Heart left ventricle (tissue), 16 donors: ENCODE data around the gene B3GAT1. TPM values are rescaled to one million over a fixed set of nuclear protein-coding genes. Genes with fewer than 3 reads are reported as not detected.
A peak's percentile ranks its signal among the peaks of the same experiment; 100 is the strongest.

ENCODE experiments used
- ATAC-seq, 4 donors: fragments of 200-7000 bp; cut with Tn5 transposase; one replicate each; pipeline ENCODE4 v1.9.1; 2020 to 2022; ENCODE audit warnings: moderate library complexity in 4 of 4, mild to moderate bottlenecking in 3 of 4, moderate number of reproducible peaks in 1 of 4
- DNase-seq, 5 donors: peaks; one replicate each; pipeline ENCODE4 v3.0.0-alpha.2; 2020
- H3K27ac ChIP-seq, 12 donors: fragments of 200-600 bp; sonication (generic) in 4 of 12; one replicate each; pipeline versions ENCODE4 v1.5.0 to v1.8.0; 2016 to 2022; ENCODE audit warnings: mild to moderate bottlenecking in 2 of 12
- H3K27me3 ChIP-seq, 9 donors: fragments of 200-600 bp; sonication (generic) in 2 of 9; one replicate each; pipeline versions ENCODE4 v1.5.1 to v1.8.0; 2016 to 2022; ENCODE audit warnings: mild to moderate bottlenecking in 3 of 9
- H3K36me3 ChIP-seq, 9 donors: fragments of 200-600 bp; sonication (generic) in 2 of 9; one replicate each; pipeline versions ENCODE4 v1.5.0 to v1.8.0; 2018 to 2022; ENCODE audit warnings: mild to moderate bottlenecking in 2 of 9
- H3K4me1 ChIP-seq, 12 donors: fragments of 200-600 bp; sonication (generic) in 4 of 12; one replicate each; pipeline versions ENCODE4 v1.5.0 to v1.8.0; 2016 to 2022; ENCODE audit warnings: mild to moderate bottlenecking in 3 of 12
- H3K4me3 ChIP-seq, 12 donors: fragments of 200-600 bp; sonication (generic) in 4 of 12; one replicate each; pipeline versions ENCODE4 v1.5.0 to v1.8.0; 2017 to 2022; ENCODE audit warnings: mild to moderate bottlenecking in 9 of 12, moderate library complexity in 4 of 12
- H3K9me3 ChIP-seq, 12 donors: fragments of 200-600 bp; sonication (generic) in 4 of 12; one replicate each; pipeline versions ENCODE4 v1.5.0 to v1.8.0; 2016 to 2022; ENCODE audit warnings: mild to moderate bottlenecking in 1 of 12
- CTCF ChIP-seq, 12 donors: fragments of 200-600 bp; sonication (generic) in 4 of 12; IDR thresholded peaks; one replicate each; pipeline versions ENCODE4 v1.5.0 to v1.8.0; 2018 to 2022; ENCODE audit warnings: antibody characterized with exemption in 12 of 12, mild to moderate bottlenecking in 5 of 12
- POLR2A ChIP-seq, 2 donors: fragments of 450-650 bp; IDR thresholded peaks; one replicate each; pipeline ENCODE4 v1.6.1; 2017; ENCODE audit warnings: antibody characterized with exemption in 2 of 2, mild to moderate bottlenecking in 2 of 2, moderate library complexity in 2 of 2
- WGBS, 4 donors: extraction: QIAGEN DNeasy Blood & Tissue Kit in 2 of 4; methylation state at CpG; one replicate each; pipeline versions ENCODE4 v1.1.5 to v1.1.7; 2013 to 2018; 5-methylcytosine and 5-hydroxymethylcytosine counted together
- intact Hi-C, 10 donors: fragments of 100-400 bp; cut with DNase I; formaldehyde crosslinking; loops; one replicate each; pipeline versions ENCODE4 v1.11.1 to v1.14.2; 2022
- polyA plus RNA-seq, 2 donors: library from polyadenylated mRNA; stranded (reverse); fragments of 200-250 nt; gene quantifications; one replicate each; pipeline ENCODE4 v1.2.3, GENCODE V29; 2013
- total RNA-seq, 9 donors: library from RNA; depleted of rRNA in 2 of 9; stranded (reverse); fragments of >200 nt in 2 of 9; fragmentation: NEBNext Ultra II Directional in 3 of 9; extraction: Animal tissue kit (Norgen Biotek cat#: 25700) in 3 of 9; gene quantifications; one replicate each; pipeline versions ENCODE4 v1.1.0 to v1.2.4, GENCODE V29; 2016 to 2023
- donor health status: ischemic (EF 13 %, LVEDD 7.1; RV severe dilation, severe dysfunction).
- donor health status: healthy with polysubstance abuse.
- donor health status: DM: no; HTN: yes; CAD: no.
- donor health status: DM: no; HTN: no; CAD: no.
- donor health status: ischemic (EF 25% LVEDD 6.9; RV normal size, moderate dysfunction).
- donor health status: ischemic (EF 25% LVEDD 5.7; RV mildly dilated, moderate dysfunction).
- donor health status: healthy.
- donor health status: DM: yes; HTN: yes; CAD: no.
- donor health status: ischemic (EF 35%, LVEDD 5.7; RV mildly dilated, moderate dysfunction).
- donor health status: nonischemic (EF 11% LVEDD 7.7; RV severe dilation, severe dysfunction).
- donor health status: DM: yes; HTN: yes; CAD: no.
- donor health status: PGD.
- donor health status: ischemic (EF 29% LVEDD 5.4; RV normal size, mild dysfunction).
- donor health status: nonischemic (EF 23%, LVEDD 6.1; RV moderate dilation, normal function).

Gene B3GAT1
- total and polyA plus RNA-seq, 11 donors, result 0.04 to 0.64 (median 0.09) TPM; not detected in 4

- ATAC-seq, result no peak
- DNase-seq, result peak in 1 of 5 donors; percentile 24
- Histone ChIP-seq H3K9me3 (no peaks in the 10 kb centered on the region), H3K4me3 (no peak overlapping the region), H3K27ac (no peak overlapping the region), H3K36me3 (no peaks in the 10 kb centered on the region), H3K27me3 (peaks cover 0 to 34% (median 4%) of the 10 kb centered on the region in 9 donors), H3K4me1 (no peaks in the 10 kb centered on the region)
- WGBS, 4 donors, result 73 to 84% (median 75%) methylated on average over 14 to 15 of the region's 15 CpGs
- TF ChIP-seq CTCF (IDR thresholded peaks at IDR 0.05) (no peak), POLR2A (IDR thresholded peaks at IDR 0.05) (no peak)
- intact Hi-C loops, result no loop called here
Observed at GRCh38 chr11:134390706-134391569, 21.1 kb downstream of the B3GAT1 start.

GRCh38 chr11:134389464-134390180, 22.4 kb downstream of the B3GAT1 start:
- TF ChIP-seq CTCF (IDR thresholded peaks at IDR 0.05), result no peak
- TF ChIP-seq POLR2A (IDR thresholded peaks at IDR 0.05), result no peak

GRCh38 chr11:134388590-134388989, 23.5 kb downstream of the B3GAT1 start:
- H3K9me3 ChIP-seq, result no peaks in the 10 kb centered on the region
- no peak overlapping the region for H3K27ac ChIP-seq
- no peak overlapping the region for H3K4me3 ChIP-seq
- no peaks in the 10 kb centered on the region for H3K4me1 ChIP-seq
- no peak for DNase-seq
- no peaks in the 10 kb centered on the region for H3K36me3 ChIP-seq
- TF ChIP-seq CTCF (IDR thresholded peaks at IDR 0.05) (no peak), POLR2A (IDR thresholded peaks at IDR 0.05) (no peak)
- peaks cover 0 to 28% (median 4%) of the 10 kb centered on the region in 9 donors for H3K27me3 ChIP-seq
- WGBS, 4 donors, result 76 to 85% (median 84%) methylated on average over 4 of the region's 4 CpGs
- intact Hi-C loops, result loop anchor here in 1 of 10 donors (10.0 kb wide), 1 partner anchor 64 kb away; no protein-coding TSS in a partner anchor
- ATAC-seq, result no peak

More at GRCh38 chr11:134389464-134390180, 22.4 kb downstream of the B3GAT1 start:
- DNase-seq (no peak), ATAC-seq (no peak)
- peaks cover 0 to 34% (median 4%) of the 10 kb centered on the region in 9 donors for H3K27me3 ChIP-seq
- no peaks in the 10 kb centered on the region for H3K4me1 ChIP-seq
- H3K36me3 ChIP-seq, result no peaks in the 10 kb centered on the region
- H3K9me3 ChIP-seq, result no peaks in the 10 kb centered on the region
- intact Hi-C loops, result loop anchor here in 1 of 10 donors (10.0 kb wide), 1 partner anchor 65 kb away; no protein-coding TSS in a partner anchor
- WGBS, 4 donors, result 82 to 90% (median 84%) methylated on average over 25 of the region's 25 CpGs
- no peak overlapping the region for H3K27ac ChIP-seq
- no peak overlapping the region for H3K4me3 ChIP-seq

DNA sequence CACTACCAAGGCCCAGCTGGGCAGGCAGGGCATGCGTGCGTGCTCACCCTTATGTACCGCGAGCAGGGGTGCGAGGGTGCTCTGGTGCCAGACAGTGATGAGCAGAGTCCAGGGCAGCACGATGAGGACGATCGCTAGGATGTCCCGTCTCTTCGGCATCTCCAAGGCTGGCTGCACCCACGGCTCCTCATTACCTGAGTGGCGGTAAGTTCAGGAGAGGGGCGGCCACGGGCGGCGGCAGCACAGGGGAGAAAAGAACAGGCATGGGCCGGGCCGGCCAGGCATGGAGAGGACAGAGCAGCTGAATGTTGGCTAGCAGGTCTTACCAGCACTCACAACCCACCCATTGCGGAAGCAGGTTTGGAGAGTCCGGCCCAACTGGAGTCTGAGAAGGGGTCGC, 24.5 kb downstream of the B3GAT1 start:
- peaks cover 0 to 28% (median 4%) of the 10 kb centered on the region in 9 donors for H3K27me3 ChIP-seq
- intact Hi-C loops, result loop anchor here in 1 of 10 donors (10.0 kb wide), 1 partner anchor 63 kb away; no protein-coding TSS in a partner anchor
- TF ChIP-seq POLR2A (IDR thresholded peaks at IDR 0.05) (no peak), CTCF (IDR thresholded peaks at IDR 0.05) (no peak)
- DNase-seq (no peak), ATAC-seq (no peak)
- H3K4me1 ChIP-seq, result no peaks in the 10 kb centered on the region
- 91 to 92% (median 91%) methylated on average over 11 to 21 of the region's 21 CpGs for WGBS, 4 donors
- no peak overlapping the region for H3K4me3 ChIP-seq
- H3K36me3 ChIP-seq, result no peaks in the 10 kb centered on the region
- H3K27ac ChIP-seq, result no peak overlapping the region
- H3K9me3 ChIP-seq, result no peaks in the 10 kb centered on the region
